ENCODE results near the gene IFITM1.
"Not testable (repeated sequence)": the region's sequence is repeated elsewhere in the genome, so short reads cannot be mapped to it uniquely, and the experiment has no call there.

The IFITM1 gene

DNA sequence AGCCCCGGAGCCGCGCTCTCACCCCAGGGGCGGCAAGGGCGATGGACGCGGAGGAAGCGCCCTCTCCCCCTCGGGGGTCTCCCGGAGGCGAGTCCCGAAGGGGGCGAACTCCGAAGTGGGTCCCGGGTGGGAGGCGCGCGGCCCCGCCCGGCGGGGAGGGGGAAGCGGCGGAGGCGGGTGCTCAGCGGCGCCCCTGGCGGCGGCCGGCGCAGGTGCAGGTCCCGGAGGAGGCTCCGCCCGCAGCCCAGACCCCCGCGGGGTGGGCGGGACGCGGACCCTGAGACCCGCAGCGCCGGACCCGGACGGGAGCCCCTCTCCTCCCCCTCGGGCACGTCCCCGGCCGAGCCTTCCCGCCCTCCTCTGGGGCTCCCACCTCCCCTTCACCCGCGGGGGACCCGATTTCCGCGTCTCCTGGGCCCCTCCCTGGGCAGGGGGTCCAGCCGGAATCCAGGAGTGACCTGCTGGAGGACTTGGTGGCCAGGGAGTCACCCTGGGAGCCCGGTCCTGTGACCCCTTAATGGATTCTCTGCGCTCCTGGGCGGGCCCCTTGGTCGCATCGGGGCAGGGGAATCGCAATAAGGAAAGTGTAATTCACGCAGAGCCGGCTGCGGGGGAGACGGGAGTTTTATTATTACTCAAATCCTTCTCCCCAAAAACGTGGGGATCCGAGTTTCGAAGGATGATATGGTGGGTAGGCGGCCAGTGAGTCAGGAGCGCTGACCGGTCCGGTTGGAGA, 2.7 kb upstream of the IFITM1 start:
- not testable (repeated sequence) for DNase-seq

DNA sequence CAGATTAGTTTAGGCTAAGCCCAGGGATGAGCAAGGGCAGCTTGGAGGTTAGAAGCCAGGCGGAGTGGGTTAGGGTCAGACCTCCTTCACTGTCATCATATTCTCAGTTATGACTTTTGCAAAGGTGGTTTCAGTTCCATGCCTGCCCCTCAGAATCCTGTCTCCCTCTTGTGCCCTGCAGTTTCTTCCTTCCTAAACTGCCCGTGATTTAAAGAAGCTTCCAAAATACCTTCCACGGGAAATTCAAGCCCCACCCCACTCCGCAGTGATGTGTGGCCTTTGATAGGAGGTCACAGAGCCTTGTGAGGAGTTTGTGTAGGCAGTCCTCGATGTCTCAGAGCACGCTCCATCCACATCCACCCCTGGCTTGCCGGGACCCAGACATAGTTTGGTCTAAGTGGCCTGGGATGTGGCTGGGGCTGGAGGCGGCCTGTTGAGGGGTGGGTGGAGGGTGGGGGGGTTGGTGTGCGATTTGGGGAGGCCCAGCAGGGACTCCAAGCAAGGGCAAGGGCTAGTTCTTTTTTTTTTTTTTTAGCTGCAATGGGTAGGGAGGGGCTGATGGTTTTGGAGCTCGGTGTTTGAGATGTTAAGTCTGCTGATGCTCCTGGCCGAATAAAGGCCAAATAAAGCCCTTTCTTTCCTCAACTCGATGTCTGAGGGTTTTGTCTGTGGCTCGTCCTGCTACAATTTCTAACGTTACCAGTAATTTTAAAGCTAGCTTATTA, 1.6 kb upstream of the IFITM1 start:
- DNase-seq: no peak

DNA sequence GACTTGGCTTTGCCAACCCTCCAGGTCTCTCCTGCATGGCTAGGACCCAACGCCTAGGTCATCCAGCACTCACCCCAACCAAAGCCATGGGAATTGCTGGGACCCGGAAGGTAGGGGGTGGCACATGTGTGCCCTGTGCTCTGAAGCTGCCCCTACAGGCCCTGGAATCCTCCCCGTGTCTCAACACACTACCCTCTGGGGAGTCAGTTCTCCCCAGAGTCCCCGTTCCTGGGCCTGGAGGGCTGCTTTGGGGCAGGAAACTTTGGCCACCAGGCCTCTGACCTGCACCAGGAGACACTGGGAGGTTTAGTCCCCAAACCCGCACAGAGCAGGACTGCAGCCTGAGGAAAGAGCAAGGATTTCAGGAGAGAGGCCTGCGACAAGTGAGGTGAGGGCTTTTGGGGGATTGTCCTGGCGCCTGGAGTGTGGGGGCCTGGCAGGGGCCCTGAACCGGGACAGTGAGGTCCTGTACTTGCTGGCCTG, 495 bp upstream of the IFITM1 start:
- DNase-seq: no peak

DNA sequence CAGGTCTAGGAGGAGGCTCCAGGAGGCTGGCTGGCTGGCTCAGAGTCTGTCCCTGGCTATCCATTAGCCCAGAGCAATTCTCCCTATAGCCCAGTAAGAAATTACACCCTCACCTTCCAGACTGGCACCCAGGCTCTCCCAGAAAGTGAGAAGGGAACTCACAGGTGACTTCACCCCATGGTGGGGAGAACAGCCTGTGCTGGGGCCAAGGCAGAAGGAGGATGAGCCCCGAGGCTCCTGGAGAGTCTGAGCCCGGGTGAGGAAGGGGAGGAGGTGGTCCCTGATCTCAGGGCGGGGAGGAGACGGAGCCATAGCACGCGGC, 675 bp downstream of the IFITM1 start:
- DNase-seq: not testable (repeated sequence)

DNA sequence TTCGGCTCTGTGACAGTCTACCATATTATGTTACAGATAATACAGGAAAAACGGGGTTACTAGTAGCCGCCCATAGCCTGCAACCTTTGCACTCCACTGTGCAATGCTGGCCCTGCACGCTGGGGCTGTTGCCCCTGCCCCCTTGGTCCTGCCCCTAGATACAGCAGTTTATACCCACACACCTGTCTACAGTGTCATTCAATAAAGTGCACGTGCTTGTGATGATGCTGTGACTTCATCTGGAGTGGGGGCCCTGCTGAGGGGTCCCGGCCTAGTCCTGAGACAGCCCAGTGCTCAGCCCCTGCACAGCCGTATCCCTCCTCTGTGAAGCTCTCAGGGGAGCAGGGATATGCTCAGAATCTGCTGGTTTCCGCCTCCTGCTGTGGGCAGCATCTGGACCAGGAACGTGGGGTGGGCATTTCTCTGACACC, 1.2 kb downstream of the IFITM1 start:
- DNase-seq: no peak

DNA sequence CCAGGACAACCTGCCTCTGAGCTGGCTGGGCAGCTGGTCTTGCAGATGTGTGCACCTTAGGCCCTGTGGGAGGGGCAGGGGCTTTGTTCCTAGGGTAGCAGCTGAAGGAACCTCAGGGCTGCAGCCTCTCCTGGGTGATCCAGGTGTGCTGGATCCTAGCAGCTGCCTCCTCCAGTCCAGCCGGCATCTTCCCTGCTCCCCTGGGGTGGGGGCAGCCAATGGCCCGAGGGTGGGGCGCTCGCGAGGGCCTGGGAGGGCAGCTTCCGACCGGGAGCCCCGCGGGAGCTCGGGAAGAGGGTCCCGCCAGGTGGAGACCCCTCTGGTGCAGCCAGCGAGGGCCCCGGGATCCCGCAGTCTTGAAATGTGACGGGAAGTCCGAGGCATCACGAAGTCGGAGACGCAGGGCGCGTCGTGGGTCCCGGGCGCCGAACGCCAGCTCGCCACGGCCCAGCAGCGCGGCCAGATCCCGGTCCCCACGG, 1.7 kb downstream of the IFITM1 start:
- DNase-seq: no peak

DNA sequence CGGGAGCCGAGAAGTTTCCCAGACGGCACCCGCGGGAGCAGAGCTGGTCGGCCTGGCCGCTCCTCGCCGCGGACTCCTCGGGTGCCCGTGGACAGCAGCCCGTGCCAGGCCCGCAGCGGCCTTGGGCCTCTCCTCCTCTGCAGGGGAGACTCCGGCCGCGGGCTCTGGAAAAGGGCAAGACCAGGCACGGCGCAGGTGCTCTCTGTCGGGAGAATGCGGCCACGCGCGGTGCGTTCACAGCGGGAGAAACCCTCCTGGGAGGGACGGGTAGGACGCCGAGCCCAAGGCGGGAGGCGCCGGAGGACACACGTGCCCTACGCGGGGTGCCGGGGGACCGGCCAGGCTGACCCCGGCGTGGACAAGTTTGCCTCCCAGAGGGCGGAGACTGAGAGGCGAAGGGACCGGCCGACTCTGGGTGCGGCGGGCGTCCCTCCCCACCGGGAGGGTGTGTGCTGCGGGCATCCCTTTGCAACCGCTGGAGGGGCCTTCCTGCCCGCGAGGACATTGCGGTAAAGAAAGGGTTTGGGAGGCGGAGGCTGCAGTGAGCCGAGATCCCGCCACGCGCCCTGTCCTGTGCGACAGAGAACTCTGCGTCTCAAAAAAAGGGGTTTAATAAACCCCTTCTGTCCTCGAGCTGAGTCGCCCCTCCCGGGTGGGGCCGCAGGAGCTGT, 2.3 kb downstream of the IFITM1 start:
- no peak for DNase-seq

DNA sequence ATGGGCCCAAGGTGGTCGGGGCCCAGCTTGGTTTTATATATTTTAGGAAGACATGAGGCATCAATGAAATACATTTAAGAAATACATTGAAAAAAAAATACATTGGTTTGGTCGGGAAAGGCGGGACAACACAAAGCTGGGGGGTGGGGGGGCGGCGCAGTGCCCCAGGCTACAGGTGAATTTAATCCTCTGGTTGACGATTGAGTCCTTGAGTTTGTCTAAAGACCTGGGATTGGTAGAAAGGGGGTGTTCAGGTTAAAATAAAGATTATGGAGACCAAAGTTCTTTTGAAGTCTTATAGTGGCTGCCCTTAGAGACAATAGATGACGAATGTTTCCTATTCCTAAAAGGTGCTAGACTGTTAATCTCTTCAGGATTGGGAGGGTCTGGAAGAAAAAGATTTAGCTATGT, 3.1 kb downstream of the IFITM1 start:
- DNase-seq: no peak

DNA sequence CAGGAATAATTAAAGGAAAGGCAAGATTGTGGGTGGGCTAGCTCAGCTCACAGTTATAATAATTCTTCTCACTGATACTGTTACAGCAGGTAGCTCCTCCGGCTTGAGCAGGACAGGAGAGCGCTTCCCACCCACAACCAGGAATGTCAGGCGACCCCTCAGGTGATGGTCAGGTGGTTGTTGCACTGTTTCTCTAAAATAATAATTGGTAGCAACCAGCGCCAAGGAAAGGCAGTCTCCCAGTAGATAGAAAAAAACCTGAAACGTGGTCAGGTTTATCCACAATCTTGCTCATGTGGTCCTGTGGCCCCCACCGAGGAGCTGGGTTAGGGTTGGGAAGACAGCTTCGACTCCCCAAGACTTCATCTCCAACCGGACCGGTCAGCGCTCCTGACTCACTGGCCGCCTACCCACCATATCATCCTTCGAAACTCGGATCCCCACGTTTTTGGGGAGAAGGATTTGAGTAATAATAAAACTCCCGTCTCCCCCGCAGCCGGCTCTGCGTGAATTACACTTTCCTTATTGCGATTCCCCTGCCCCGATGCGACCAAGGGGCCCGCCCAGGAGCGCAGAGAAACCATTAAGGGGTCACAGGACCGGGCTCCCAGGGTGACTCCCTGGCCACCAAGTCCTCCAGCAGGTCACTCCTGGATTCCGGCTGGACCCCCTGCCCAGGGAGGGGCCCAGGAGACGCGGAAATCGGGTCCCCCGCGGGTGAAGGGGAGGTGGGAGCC, 4.0 kb downstream of the IFITM1 start:
- DNase-seq: not testable (repeated sequence)

DNA sequence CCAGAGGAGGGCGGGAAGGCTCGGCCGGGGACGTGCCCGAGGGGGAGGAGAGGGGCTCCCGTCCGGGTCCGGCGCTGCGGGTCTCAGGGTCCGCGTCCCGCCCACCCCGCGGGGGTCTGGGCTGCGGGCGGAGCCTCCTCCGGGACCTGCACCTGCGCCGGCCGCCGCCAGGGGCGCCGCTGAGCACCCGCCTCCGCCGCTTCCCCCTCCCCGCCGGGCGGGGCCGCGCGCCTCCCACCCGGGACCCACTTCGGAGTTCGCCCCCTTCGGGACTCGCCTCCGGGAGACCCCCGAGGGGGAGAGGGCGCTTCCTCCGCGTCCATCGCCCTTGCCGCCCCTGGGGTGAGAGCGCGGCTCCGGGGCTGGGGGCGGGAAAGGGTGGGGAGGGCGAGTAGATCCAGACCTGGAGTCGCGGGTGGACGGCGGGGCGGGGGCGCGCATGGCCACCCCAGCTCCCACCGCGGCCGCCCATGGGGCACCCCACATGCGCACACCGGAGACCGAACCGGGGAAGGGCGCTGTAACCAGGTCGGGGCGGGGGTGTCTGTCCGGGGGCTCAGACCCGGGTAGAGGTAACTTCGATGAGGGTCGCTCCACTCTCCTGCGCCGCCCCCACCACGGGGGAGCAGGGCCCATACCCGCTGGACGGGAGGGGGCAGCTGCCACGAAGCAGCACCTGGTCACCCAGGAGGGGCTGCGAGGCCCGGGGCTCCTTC, 4.7 kb downstream of the IFITM1 start:
- DNase-seq: not testable (repeated sequence)

DNA sequence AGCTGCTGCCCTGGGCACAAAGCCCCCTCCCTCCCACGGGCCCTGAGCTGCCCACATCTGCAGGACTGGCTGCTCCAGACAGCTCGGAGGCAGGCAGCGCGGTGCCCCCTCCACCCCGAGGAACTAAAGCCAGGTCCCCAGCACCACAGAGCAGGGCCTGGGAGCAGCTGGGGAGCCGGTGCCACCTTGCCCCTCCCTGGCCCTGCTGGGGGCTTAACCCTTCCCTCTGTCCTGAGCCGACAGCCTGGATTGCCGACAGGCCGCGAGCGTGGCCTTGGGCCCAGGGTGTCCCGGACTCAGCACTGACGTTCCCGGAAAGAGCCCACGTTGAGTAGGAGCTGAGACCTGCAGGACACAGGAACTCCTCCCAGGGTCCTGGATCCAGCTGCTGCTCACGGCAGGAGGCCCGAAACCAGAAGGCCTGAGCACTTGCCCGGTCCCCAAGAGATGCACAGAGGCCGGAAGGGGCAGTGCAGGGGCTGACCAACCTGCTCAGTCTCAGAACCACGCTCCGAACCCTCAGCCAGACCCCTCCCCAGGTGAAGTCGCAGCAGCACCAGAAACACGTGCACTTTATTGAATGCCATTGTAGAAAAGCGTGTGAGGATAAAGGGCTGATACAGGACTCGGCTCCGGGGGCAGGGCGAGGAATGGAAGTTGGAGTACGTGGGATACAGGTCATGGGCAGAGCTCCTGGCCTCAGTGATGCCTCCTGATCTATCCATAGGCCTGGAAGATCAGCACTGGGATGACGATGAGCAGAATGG, 5.5 kb downstream of the IFITM1 start:
- DNase-seq: not testable (repeated sequence)

DNA sequence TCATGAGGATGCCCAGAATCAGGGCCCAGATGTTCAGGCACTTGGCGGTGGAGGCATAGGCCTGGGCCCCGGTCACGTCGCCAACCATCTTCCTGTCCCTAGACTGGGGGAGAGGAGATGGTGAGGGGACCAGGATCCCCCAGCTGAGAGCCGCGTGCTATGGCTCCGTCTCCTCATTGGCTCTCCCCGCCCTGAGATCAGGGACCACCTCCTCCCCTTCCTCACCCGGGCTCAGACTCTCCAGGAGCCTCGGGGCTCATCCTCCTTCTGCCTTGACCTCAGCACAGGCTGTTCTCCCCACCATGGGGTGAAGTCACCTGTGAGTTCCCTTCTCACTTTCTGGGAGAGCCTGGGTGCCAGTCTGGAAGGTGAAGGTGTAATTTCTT, 6.0 kb downstream of the IFITM1 start:
- DNase-seq: not testable (repeated sequence)

DNA sequence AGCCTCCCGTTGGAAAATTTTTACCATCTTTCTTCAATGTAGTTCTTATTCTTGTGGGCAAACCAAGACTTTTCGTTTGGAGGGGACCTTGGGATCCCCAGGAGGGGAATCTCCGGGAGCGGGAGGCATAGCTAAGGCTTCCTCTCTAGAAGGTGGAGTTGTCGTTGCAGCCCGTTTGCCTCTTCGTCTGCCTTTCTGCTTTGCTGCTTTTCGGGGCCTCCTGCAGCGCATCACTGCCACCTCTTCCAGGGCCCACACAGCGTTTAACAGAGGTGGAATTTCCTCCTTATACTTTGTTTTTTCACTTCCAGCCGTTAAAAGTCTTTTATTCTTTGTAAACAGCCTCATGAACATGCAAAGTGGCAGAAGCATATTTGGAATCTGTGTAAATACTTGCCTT, 10.3 kb downstream of the IFITM1 start:
- no peak for DNase-seq

DNA sequence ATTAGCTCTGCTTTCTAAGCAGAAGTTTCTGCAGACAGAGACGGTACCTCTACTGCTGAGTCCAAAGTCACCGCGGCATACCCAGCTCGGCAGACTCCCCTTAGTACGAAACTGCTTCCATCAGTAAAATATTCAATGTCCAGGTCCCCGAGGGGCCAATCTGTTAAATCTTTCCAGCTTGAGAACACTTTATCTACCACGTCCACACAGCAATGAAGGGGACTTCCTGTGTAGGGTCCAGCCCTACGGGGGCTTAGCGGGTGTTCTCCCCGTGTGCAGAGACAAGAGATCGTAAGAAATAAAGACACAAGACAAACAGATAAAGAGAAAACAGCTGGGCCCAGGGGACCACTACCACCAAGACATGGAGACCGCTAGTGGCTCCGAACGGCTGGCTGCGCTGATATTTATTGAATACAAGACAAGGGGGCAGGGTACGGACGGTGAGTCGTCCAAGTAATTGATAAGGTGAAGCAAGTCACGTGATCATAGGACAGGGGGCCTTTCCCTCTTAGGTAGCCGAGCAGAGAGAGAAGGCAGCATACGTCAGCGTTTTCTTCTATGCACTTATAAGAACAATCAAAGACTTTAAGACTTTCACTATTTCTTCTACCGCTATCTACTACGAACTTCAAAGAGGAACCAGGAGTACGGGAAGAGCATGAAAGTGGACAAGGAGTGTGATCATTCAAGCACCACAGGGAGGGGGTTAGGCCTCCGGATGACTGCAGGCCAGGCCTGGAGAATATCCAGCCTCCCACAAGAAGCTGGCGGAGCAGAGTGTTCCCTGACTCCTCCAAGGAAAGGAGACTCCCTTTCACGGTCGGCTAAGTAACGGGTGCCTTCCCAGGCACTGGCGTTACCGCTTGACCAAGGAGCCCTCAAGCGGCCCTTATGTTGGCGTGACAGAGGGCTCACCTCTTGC, 11.0 kb downstream of the IFITM1 start:
- DNase-seq: not testable (repeated sequence)

DNA sequence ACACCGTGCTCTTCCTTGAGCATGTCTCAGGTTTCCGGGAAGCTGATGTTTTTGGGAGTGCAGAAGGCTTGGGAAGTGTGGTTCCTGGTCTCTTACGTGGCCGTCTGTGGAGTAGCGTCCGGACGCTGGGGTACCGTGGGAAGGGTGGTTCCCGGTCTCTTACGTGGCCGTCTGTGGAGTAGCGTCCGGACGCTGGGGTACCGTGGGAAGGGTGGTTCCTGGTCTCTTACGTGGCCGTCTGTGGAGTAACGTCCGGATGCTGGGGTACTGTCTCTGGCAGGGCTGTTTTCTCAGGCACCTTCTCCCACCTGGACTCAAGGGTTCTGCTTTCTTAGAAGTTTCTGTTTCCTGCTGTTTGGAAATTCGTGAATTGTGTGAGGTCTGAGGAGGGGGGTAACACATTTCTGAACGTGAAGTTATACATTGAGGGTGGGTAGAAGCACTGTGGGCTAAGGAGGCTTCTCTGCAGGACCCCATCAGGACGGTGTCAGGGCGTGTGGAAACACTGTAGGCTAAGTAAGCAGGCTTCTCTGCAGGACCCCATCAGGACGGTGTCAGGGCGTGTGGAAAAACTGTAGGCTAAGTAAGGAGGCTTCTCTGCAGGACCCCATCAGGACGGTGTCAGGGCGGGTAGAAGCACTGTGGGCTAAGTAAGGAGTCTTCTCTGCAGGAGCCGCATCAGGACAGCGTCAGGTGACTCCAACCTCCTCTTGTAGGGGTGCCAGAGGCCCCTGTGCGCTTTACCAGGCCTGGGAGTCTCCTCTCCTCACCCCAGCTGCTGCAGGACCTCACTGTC, 12.2 kb downstream of the IFITM1 start:
- DNase-seq: no peak

DNA sequence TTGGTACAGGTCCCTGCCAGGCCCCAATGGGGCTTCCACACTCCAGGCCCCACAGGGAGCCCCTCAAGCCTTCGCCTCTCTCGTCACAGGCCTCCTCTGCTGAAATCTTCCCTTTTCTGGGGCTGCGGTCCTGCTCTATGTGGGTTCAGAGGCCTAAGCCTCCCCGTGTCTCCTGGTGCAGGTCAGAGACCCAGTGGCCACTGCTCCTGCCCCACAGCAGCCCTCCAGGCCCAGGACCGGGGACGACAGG, 12.7 kb downstream of the IFITM1 start:
- no peak for DNase-seq

DNA sequence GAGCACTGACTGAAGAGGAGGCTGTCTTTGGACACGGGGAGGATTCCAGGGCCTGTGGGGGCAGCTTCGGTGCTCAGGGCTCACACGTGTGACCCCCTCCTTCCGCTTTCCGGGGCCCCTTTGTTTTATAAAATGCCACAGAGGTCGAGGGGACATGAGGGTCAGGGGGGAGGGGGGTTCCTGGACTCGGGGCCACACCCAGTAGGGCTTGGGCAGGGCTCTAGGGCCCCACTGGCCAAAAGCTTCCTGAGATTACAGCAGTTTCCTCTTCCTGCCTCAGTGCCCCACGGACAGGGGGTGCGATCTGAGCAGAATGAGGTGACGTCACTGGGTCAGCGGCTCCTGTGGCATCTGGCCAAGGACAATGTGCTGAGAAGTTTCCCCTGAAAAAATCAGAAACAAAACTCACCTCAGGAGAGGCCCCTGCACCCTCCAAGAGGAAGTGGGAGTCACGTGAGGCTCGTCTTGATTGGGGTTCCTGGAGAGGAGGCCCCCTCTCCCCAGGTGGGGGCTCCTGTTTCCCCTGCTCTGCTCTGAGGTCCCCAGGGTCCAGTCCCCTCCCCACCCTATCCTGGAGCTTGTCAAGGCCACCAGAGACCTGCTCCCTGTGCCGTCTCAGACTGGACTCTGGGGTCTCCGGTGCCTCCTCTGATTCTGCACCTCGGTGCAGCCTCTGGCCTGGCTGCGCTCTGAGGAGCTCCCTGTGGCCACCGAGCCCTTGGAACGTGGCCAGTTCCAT, 13.2 kb downstream of the IFITM1 start:
- DNase-seq: no peak

DNA sequence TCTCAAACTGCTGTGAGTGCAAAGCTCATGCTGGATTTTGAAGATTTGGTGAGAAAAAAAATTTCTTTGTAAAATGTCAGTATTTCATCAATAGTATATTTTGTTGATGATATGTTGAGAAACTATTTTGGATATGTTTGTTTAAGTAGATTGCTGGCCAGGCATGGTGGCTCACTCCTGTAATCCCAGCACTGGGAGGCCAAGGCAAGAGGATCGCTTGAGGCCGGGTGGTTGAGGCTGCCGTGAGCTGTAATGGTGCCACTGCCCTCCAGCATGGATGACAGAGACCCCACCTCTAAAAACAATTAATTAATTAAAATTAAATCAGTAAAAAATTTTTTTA, 13.7 kb downstream of the IFITM1 start:
- no peak for DNase-seq

DNA sequence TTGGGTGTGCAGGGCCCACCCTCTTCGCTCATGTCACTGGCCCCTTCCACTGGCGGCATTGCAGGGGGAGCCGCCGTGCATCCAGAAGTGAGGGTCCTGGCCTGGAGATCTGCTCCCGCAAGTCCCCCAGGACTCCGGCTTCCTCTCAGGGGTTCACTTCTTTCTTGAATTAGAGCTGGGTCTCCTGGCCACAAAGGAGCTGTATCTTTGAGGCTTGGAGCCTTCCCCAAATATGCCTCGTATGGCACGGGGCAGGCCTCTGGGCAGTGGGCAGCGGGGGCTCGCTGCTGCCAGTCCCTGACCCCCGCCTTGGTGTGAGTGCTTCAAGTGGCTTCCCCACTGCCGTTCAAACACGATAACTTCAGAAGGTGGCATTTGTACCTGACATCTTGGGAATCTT, 14.2 kb downstream of the IFITM1 start:
- no peak for DNase-seq

Measured in NCI-H2171 (cell line).